Measurements from ENCODE around the gene CFAP410. TPM values are rescaled to one million over a fixed set of nuclear protein-coding genes. Genes with fewer than 3 reads are reported as not detected.

The CFAP410 gene
- total RNA-seq, 1 experiment from 2014 or later = 8.6 TPM

- no peaks in the 10 kb centered on the region for H3K9me3 Mint-ChIP-seq (ENCODE audit: low read depth, unreplicated experiment)
- no TSS peak for BruUV-seq (replicated peaks)
- peak overlapping the region; percentile 56 for H3K4me3 Mint-ChIP-seq (ENCODE audit: low read depth, unreplicated experiment)
- H3K27me3 Mint-ChIP-seq (ENCODE audit: unreplicated experiment) = no peaks in the 10 kb centered on the region
- no peak overlapping the region for H3K27ac Mint-ChIP-seq (ENCODE audit: unreplicated experiment)
- DNase-seq = no peak
- H3K4me1 Mint-ChIP-seq (ENCODE audit: low read depth, unreplicated experiment) = peaks cover 9% of the 10 kb centered on the region
- intact Hi-C loops (cut with micrococcal nuclease; ENCODE audit: unreplicated experiment) = no loop called here
- no peak for TF ChIP-seq CTCF (IDR thresholded peaks at IDR 0.05; ENCODE audit: unreplicated experiment)
- peaks cover 8% of the 10 kb centered on the region for H3K36me3 Mint-ChIP-seq (ENCODE audit: insufficient read depth, unreplicated experiment)
- CTCF ChIA-PET = no interaction called here
Observed at GRCh38 chr21:44299085-44299457, 40.1 kb downstream of the CFAP410 start.

- H3K27ac Mint-ChIP-seq (ENCODE audit: unreplicated experiment) = no peak overlapping the region
- no TSS peak for BruUV-seq (replicated peaks)
- peaks cover 4% of the 10 kb centered on the region for H3K4me1 Mint-ChIP-seq (ENCODE audit: low read depth, unreplicated experiment)
- no peak overlapping the region for H3K4me3 Mint-ChIP-seq (ENCODE audit: low read depth, unreplicated experiment)
- CTCF ChIA-PET = interaction anchor here (1.3 kb wide), 1 partner anchor 157 kb away, joined by 3 read pairs; the partner anchor contains the start of gene LRRC3
- no peaks in the 10 kb centered on the region for H3K9me3 Mint-ChIP-seq (ENCODE audit: low read depth, unreplicated experiment)
- H3K36me3 Mint-ChIP-seq (ENCODE audit: insufficient read depth, unreplicated experiment) = peaks cover 8% of the 10 kb centered on the region
- no peak for DNase-seq
- no peaks in the 10 kb centered on the region for H3K27me3 Mint-ChIP-seq (ENCODE audit: unreplicated experiment)
- no peak for TF ChIP-seq CTCF (IDR thresholded peaks at IDR 0.05; ENCODE audit: unreplicated experiment)
- intact Hi-C loops (cut with micrococcal nuclease; ENCODE audit: unreplicated experiment) = no loop called here
Observed at GRCh38 chr21:44298301-44298700, 40.9 kb downstream of the CFAP410 start.

- CTCF ChIA-PET = interaction anchor here (0.8 to 1.3 kb wide), 2 partner anchors 40 to 157 kb away, joined by 3 read pairs; partner anchors contain the start of gene LRRC3
- peak; percentile 80 for DNase-seq
- no peaks in the 10 kb centered on the region for H3K9me3 Mint-ChIP-seq (ENCODE audit: low read depth, unreplicated experiment)
- peaks cover 4% of the 10 kb centered on the region for H3K27me3 Mint-ChIP-seq (ENCODE audit: unreplicated experiment)
- peaks cover 13% of the 10 kb centered on the region for H3K36me3 Mint-ChIP-seq (ENCODE audit: insufficient read depth, unreplicated experiment)
- BruUV-seq (replicated peaks) = no TSS peak
- intact Hi-C loops (cut with micrococcal nuclease; ENCODE audit: unreplicated experiment) = no loop called here
- H3K4me1 Mint-ChIP-seq (ENCODE audit: low read depth, unreplicated experiment) = no peaks in the 10 kb centered on the region
- H3K27ac Mint-ChIP-seq (ENCODE audit: unreplicated experiment) = no peak overlapping the region
- H3K4me3 Mint-ChIP-seq (ENCODE audit: low read depth, unreplicated experiment) = no peak overlapping the region
- peak; percentile 52 for TF ChIP-seq CTCF (IDR thresholded peaks at IDR 0.05; ENCODE audit: unreplicated experiment)
Observed at GRCh38 chr21:44297525-44298290, 41.5 kb downstream of the CFAP410 start.

- H3K9me3 Mint-ChIP-seq (ENCODE audit: low read depth, unreplicated experiment) = no peaks in the 10 kb centered on the region
- CTCF ChIA-PET = interaction anchor here (0.8 to 1.3 kb wide), 2 partner anchors 41 to 158 kb away, joined by 3 read pairs; partner anchors contain the start of gene LRRC3
Observed at GRCh38 chr21:44296916-44297315, 42.3 kb downstream of the CFAP410 start.

More at GRCh38 chr21:44296916-44297315, 42.3 kb downstream of the CFAP410 start:
- intact Hi-C loops (cut with micrococcal nuclease; ENCODE audit: unreplicated experiment) = no loop called here
- no peak overlapping the region for H3K4me3 Mint-ChIP-seq (ENCODE audit: low read depth, unreplicated experiment)
- H3K4me1 Mint-ChIP-seq (ENCODE audit: low read depth, unreplicated experiment) = no peaks in the 10 kb centered on the region
- BruUV-seq (replicated peaks) = no TSS peak
- no peak overlapping the region for H3K27ac Mint-ChIP-seq (ENCODE audit: unreplicated experiment)
- DNase-seq = no peak
- TF ChIP-seq CTCF (IDR thresholded peaks at IDR 0.05; ENCODE audit: unreplicated experiment) = no peak
- H3K36me3 Mint-ChIP-seq (ENCODE audit: insufficient read depth, unreplicated experiment) = peaks cover 13% of the 10 kb centered on the region
- peaks cover 12% of the 10 kb centered on the region for H3K27me3 Mint-ChIP-seq (ENCODE audit: unreplicated experiment)

Measured in Calu3 (cell line).